K562 (cell line): ENCODE data around the gene MRPL52. TPM values are rescaled to one million over a fixed set of nuclear protein-coding genes. Genes with fewer than 3 reads are reported as not detected.

ENCODE experiments used
- ADNP ChIP-seq: fragments of 200-800 bp; sonication (Bioruptor generic); IDR thresholded peaks from 2 replicates; pipeline ENCODE4 v1.6.1; 2016; ENCODE audit warnings: missing genetic modification characterization, missing compliant biosample characterization
- BRD9 ChIP-seq: fragments of 450-650 bp; IDR thresholded peaks from 2 replicates; pipeline ENCODE4 v1.6.1; 2018; ENCODE audit warnings: low read depth; ENCODE audit not compliant: partially characterized antibody
- CBFA2T3 ChIP-seq: fragments of 450-650 bp; IDR thresholded peaks from 2 replicates; pipeline ENCODE4 v1.6.1; 2017
- CREM ChIP-seq: IDR thresholded peaks from 2 replicates; pipeline ENCODE4 v1.6.1; 2014; ENCODE audit warnings: antibody characterized with exemption, low read depth
- FOXJ2 ChIP-seq: fragments of 200-800 bp; sonication (Bioruptor generic); IDR thresholded peaks from 2 replicates; pipeline ENCODE4 v1.6.1; 2016; ENCODE audit warnings: missing genetic modification characterization, missing compliant biosample characterization
- GATAD2A ChIP-seq: fragments of 450-650 bp; IDR thresholded peaks from 2 replicates; pipeline ENCODE4 v1.6.1; 2017
- HNRNPL ChIP-seq: fragments of 200-400 bp; formaldehyde crosslinking; IDR thresholded peaks from 2 replicates; pipeline ENCODE4 v1.6.1; 2017; ENCODE audit warnings: low read depth, mild to moderate bottlenecking, low read length
- MAFK ChIP-seq: IDR thresholded peaks from 2 replicates; pipeline ENCODE4 v1.6.1; 2011; ENCODE audit warnings: low read length, improper control_type of control experiment
- MED1 ChIP-seq: sonication (generic); formaldehyde crosslinking; IDR thresholded peaks from 2 replicates; pipeline ENCODE4 v1.8.1; 2023; ENCODE audit warnings: missing genetic modification reagents, borderline replicate concordance
- PHF8 ChIP-seq: fragments of 200-600 bp; sonication (generic); IDR thresholded peaks from 2 replicates; pipeline ENCODE4 v1.6.1; 2012; ENCODE audit warnings: mixed run types, mild to moderate bottlenecking, inconsistent platforms, low read length, moderate library complexity, borderline replicate concordance
- POLR2A ChIP-seq: fragments of 450-650 bp; conservative IDR thresholded peaks from 2 replicates; pipeline ENCODE4 v1.6.1; 2016
- PPARD ChIP-seq: fragments of 250-450 bp; sonication (Bioruptor Pico); IDR thresholded peaks from 2 replicates; pipeline ENCODE4 v1.8.0; 2022; ENCODE audit warnings: inconsistent platforms, mild to moderate bottlenecking, moderate library complexity
- RHOXF2B ChIP-seq: fragments of 250-450 bp; sonication (Bioruptor Pico); conservative IDR thresholded peaks from 2 replicates; pipeline ENCODE4 v1.5.1; 2021
- TAF9B ChIP-seq: fragments of 450-650 bp; IDR thresholded peaks from 2 replicates; pipeline ENCODE4 v1.6.1; 2018; ENCODE audit warnings: mild to moderate bottlenecking; ENCODE audit not compliant: partially characterized antibody
- TBP ChIP-seq: optimal IDR thresholded peaks from 2 replicates; pipeline ENCODE3; 2011; ENCODE audit warnings: low read depth, low read length, improper control_type of control experiment
- ZNF184 ChIP-seq: sonication (generic); formaldehyde crosslinking; IDR thresholded peaks from 2 replicates; pipeline ENCODE4 v1.5.0; 2020; ENCODE audit warnings: missing genetic modification reagents
- ZNF707 ChIP-seq: fragments of 250-450 bp; sonication (Bioruptor Pico); conservative IDR thresholded peaks from 2 replicates; pipeline ENCODE4 v1.8.0; 2022; ENCODE audit warnings: inconsistent platforms, mild to moderate bottlenecking, moderate library complexity
- ZNF764 ChIP-seq: fragments of 250-450 bp; sonication (Bioruptor Pico); IDR thresholded peaks from 2 replicates; pipeline ENCODE4 v1.4.0; 2020; ENCODE audit warnings: low read depth, mild to moderate bottlenecking, moderate library complexity
- ZSCAN32 ChIP-seq: fragments of 450-650 bp; formaldehyde crosslinking; IDR thresholded peaks from 2 replicates; pipeline ENCODE4 v1.4.0; 2020; ENCODE audit warnings: mild to moderate bottlenecking, moderate library complexity
- polyA plus RNA-seq, 8 experiments: library from polyadenylated mRNA; depleted of rRNA in 4 of 8; stranded (reverse) in 5 of 8; unstranded in 3 of 8; fragments of >200 nt; fragmentation: Nextera tagmentation in 2 of 8; fragmentation: Illumina TruSeq in 1 of 8; extraction: Ambion mirVana in 2 of 8; extraction: Trizol in 1 of 8; gene quantifications; 2 replicates each; pipeline versions ENCODE4 v1.2.1 to v1.2.3, GENCODE V29; 2011 to 2014; ENCODE audit warnings: inconsistent platforms in 1 of 8, missing spikeins in 1 of 8
- total RNA-seq, 7 experiments: library from RNA; depleted of rRNA in 6 of 7; stranded (reverse); fragments of >200 nt in 6 of 7; fragmentation: Illumina TruSeq in 2 of 7; extraction: Trizol in 2 of 7; gene quantifications; 2 replicates each; pipeline versions ENCODE4 v1.2.1 to v1.2.3, GENCODE V29; 2011 to 2021; ENCODE audit warnings: low replicate concordance in 1 of 7
- TF ChIP-seq, protein P1 (sequence below): fragments of 150-350 bp; conservative IDR thresholded peaks from 2 replicates; pipeline ENCODE4 v1.6.1; 2014; ENCODE audit warnings: low read length
- TF ChIP-seq, protein P2 (sequence below): fragments of 250-450 bp; sonication (Bioruptor Pico); IDR thresholded peaks from 2 replicates; pipeline ENCODE4 v1.8.0; 2021; ENCODE audit warnings: moderate library complexity, mild to moderate bottlenecking, inconsistent platforms
- TF ChIP-seq, protein P3 (sequence below): sonication (generic); formaldehyde crosslinking; IDR thresholded peaks from 2 replicates; pipeline ENCODE4 v1.8.0; 2023; ENCODE audit warnings: missing genetic modification reagents, mild to moderate bottlenecking, borderline replicate concordance

Gene MRPL52
- total and polyA plus RNA-seq, 9 of the 15 experiments (the other 6 are each of a cell fraction or from before 2014, with no cell fraction given): 56.5 to 213 (median 168) TPM

DNA sequence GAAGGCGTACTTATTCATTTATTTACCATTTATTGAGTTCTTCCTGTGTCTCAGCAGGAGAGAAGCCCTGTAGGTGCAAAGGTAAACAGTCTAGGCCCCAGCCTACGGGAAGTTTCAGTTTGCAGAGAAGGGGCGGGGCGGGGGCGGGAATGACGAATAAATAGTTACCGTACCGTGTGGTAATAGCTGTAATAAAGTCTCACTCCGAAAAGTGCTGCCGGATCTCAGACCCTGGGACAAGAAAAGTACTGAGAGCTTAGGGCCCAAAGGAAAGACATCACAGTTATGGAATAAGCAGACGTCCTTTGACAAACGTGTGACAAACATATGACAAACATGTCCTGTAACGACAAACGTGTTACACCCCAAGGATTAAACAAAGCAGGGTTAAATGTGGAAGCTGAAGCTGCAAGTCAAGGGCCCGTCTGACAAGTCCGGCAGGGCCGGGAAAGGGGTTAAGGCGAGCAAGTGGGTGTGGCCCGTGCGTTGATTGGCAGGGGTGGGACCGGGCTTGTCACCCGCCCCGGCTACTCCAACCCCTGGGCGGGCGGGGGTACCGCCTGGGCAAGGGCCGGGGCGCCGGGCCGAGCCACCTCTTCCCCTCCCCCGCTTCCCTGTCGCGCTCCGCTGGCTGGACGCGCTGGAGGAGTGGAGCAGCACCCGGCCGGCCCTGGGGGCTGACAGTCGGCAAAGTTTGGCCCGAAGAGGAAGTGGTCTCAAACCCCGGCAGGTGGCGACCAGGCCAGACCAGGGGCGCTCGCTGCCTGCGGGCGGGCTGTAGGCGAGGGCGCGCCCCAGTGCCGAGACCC is 41.7 kb downstream of the MRPL52 start, which contains the start of gene LRP10 (continued):
- TF ChIP-seq, protein P1, sequence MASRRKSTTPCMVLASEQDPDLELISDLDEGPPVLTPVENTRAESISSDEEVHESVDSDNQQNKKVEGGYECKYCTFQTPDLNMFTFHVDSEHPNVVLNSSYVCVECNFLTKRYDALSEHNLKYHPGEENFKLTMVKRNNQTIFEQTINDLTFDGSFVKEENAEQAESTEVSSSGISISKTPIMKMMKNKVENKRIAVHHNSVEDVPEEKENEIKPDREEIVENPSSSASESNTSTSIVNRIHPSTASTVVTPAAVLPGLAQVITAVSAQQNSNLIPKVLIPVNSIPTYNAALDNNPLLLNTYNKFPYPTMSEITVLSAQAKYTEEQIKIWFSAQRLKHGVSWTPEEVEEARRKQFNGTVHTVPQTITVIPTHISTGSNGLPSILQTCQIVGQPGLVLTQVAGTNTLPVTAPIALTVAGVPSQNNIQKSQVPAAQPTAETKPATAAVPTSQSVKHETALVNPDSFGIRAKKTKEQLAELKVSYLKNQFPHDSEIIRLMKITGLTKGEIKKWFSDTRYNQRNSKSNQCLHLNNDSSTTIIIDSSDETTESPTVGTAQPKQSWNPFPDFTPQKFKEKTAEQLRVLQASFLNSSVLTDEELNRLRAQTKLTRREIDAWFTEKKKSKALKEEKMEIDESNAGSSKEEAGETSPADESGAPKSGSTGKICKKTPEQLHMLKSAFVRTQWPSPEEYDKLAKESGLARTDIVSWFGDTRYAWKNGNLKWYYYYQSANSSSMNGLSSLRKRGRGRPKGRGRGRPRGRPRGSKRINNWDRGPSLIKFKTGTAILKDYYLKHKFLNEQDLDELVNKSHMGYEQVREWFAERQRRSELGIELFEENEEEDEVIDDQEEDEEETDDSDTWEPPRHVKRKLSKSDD: no peak
- TF ChIP-seq ZNF707 (CRISPR knock-in tag) (no peak), ZSCAN32 (CRISPR knock-in tag) (no peak), TAF9B (peak; percentile 19), PHF8 (peak; percentile 48; the same call in 1 of the 2 replicates), CBFA2T3 (0 out of 2 replicates have a peak, but pooled peaks have one; percentile 4), RHOXF2B (CRISPR knock-in tag) (0 out of 2 replicates have a peak, but pooled peaks have one; percentile 10), TBP (peak; percentile 85), ZNF764 (CRISPR knock-in tag) (no peak), POLR2A (peak; percentile 87), BRD9 (no peak), ADNP (tag) (peak; percentile 67; the same call in 1 of the 2 replicates), PPARD (CRISPR knock-in tag) (no peak), HNRNPL (peak; percentile 98), MED1 (CRISPR knock-in tag) (no peak), GATAD2A (peak; percentile 87), ZNF184 (CRISPR knock-in tag) (no peak), FOXJ2 (tag) (peak; percentile 53; the same call in 1 of the 2 replicates), CREM (peak; percentile 55), MAFK (no peak)
- TF ChIP-seq, protein P2, sequence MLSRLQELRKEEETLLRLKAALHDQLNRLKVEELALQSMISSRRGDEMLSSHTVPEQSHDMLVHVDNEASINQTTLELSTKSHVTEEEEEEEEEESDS (CRISPR knock-in tag): no peak
- TF ChIP-seq, protein P3, sequence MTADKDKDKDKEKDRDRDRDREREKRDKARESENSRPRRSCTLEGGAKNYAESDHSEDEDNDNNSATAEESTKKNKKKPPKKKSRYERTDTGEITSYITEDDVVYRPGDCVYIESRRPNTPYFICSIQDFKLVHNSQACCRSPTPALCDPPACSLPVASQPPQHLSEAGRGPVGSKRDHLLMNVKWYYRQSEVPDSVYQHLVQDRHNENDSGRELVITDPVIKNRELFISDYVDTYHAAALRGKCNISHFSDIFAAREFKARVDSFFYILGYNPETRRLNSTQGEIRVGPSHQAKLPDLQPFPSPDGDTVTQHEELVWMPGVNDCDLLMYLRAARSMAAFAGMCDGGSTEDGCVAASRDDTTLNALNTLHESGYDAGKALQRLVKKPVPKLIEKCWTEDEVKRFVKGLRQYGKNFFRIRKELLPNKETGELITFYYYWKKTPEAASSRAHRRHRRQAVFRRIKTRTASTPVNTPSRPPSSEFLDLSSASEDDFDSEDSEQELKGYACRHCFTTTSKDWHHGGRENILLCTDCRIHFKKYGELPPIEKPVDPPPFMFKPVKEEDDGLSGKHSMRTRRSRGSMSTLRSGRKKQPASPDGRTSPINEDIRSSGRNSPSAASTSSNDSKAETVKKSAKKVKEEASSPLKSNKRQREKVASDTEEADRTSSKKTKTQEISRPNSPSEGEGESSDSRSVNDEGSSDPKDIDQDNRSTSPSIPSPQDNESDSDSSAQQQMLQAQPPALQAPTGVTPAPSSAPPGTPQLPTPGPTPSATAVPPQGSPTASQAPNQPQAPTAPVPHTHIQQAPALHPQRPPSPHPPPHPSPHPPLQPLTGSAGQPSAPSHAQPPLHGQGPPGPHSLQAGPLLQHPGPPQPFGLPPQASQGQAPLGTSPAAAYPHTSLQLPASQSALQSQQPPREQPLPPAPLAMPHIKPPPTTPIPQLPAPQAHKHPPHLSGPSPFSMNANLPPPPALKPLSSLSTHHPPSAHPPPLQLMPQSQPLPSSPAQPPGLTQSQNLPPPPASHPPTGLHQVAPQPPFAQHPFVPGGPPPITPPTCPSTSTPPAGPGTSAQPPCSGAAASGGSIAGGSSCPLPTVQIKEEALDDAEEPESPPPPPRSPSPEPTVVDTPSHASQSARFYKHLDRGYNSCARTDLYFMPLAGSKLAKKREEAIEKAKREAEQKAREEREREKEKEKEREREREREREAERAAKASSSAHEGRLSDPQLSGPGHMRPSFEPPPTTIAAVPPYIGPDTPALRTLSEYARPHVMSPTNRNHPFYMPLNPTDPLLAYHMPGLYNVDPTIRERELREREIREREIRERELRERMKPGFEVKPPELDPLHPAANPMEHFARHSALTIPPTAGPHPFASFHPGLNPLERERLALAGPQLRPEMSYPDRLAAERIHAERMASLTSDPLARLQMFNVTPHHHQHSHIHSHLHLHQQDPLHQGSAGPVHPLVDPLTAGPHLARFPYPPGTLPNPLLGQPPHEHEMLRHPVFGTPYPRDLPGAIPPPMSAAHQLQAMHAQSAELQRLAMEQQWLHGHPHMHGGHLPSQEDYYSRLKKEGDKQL: peak; percentile 74; the same call in 1 of the 2 replicates
